DND-41 (cell line): ENCODE data around the gene CREB3L2.

Source experiments
- ATAC-seq: fragments of 200-7000 bp; cut with Tn5 transposase; 3 replicates; pipeline ENCODE4 v1.9.1; 2021; ENCODE audit warnings: low read depth; ENCODE audit not compliant: insufficient read depth
- DNase-seq: peaks from one replicate; pipeline ENCODE4 v3.0.0-alpha.2; 2020
- H2AFZ ChIP-seq: 2 replicates; pipeline ENCODE4 v1.6.0; 2012; ENCODE audit warnings: low read depth, low read length
- H3K27ac ChIP-seq: 2 replicates; pipeline ENCODE4 v1.5.1; 2012; ENCODE audit warnings: low read length, inconsistent platforms
- H3K27me3 ChIP-seq: fragments of 200-600 bp; sonication (generic); 2 replicates; pipeline ENCODE4 v1.6.0; 2012; ENCODE audit warnings: low read length, mild to moderate bottlenecking, inconsistent platforms; ENCODE audit not compliant: insufficient read depth, poor library complexity
- H3K36me3 ChIP-seq: 2 replicates; pipeline ENCODE4 v1.5.1; 2012; ENCODE audit warnings: low read length, inconsistent platforms; ENCODE audit not compliant: insufficient read depth
- H3K4me1 ChIP-seq: 2 replicates; pipeline ENCODE4 v1.5.1; 2012; ENCODE audit warnings: mild to moderate bottlenecking, low read length; ENCODE audit not compliant: insufficient read depth
- H3K4me2 ChIP-seq: 2 replicates; pipeline ENCODE4 v1.6.0; 2012; ENCODE audit warnings: mild to moderate bottlenecking, moderate library complexity, low read length, inconsistent platforms; ENCODE audit not compliant: insufficient read depth
- H3K4me3 ChIP-seq, 2 experiments: fragments of 200-600 bp in 1 of 2; shearing (Covaris generic) in 1 of 2; 2 replicates each; pipeline ENCODE4 v1.5.1; 2012 to 2016; ENCODE audit warnings: inconsistent platforms in 2 of 2, low read length in 2 of 2, mild to moderate bottlenecking in 2 of 2, low read depth in 1 of 2, moderate library complexity in 1 of 2
- H3K79me2 ChIP-seq: 2 replicates; pipeline ENCODE4 v1.6.0; 2012; ENCODE audit warnings: low read length, inconsistent platforms; ENCODE audit not compliant: insufficient read depth
- H3K9ac ChIP-seq: 2 replicates; pipeline ENCODE4 v1.6.0; 2012; ENCODE audit warnings: low read depth, mild to moderate bottlenecking, inconsistent platforms, low read length, moderate library complexity
- H3K9me3 ChIP-seq: 2 replicates; pipeline ENCODE4 v1.5.1; 2012; ENCODE audit warnings: low read length, moderate library complexity, mild to moderate bottlenecking, inconsistent platforms; ENCODE audit not compliant: insufficient read depth, severe bottlenecking
- H4K20me1 ChIP-seq: 2 replicates; pipeline ENCODE4 v1.6.0; 2012; ENCODE audit warnings: low read length; ENCODE audit not compliant: insufficient read depth
- CTCF ChIP-seq: IDR thresholded peaks from 2 replicates; pipeline ENCODE4 v1.5.1; 2012; ENCODE audit warnings: borderline replicate concordance, low read length, moderate library complexity, mild to moderate bottlenecking; ENCODE audit not compliant: poor library complexity, severe bottlenecking; ENCODE audit errors: extremely low read depth
- EZH2 ChIP-seq: IDR thresholded peaks from 3 replicates; pipeline ENCODE4 v1.6.1; 2012; ENCODE audit warnings: borderline replicate concordance, low read depth, mild to moderate bottlenecking, moderate library complexity, low read length, inconsistent platforms; ENCODE audit not compliant: severe bottlenecking

CREB3L2 gene

GRCh38 chr7:137987018-137987349, 14.9 kb downstream of the CREB3L2 start:
- Histone ChIP-seq H3K36me3 (no peaks in the 10 kb centered on the region), H3K79me2 (no peaks in the 10 kb centered on the region), H4K20me1 (no peaks in the 10 kb centered on the region), H3K9ac (no peak overlapping the region), H3K4me3 (no peak overlapping the region), H3K9me3 (peaks cover 5% of the 10 kb centered on the region), H3K27ac (no peak overlapping the region), H3K4me1 (no peaks in the 10 kb centered on the region), H3K4me2 (no peak overlapping the region), H2AFZ (no peak overlapping the region), H3K27me3 (no peaks in the 10 kb centered on the region)
- TF ChIP-seq EZH2 (no peak), CTCF (no peak)
- no peak for DNase-seq
- ATAC-seq, result no peak

- H3K9me3 ChIP-seq, result peaks cover 5% of the 10 kb centered on the region
- H3K9ac ChIP-seq, result no peak overlapping the region
- no peak overlapping the region for H3K27ac ChIP-seq
- no peaks in the 10 kb centered on the region for H3K36me3 ChIP-seq
- DNase-seq (no peak), ATAC-seq (no peak)
- H3K4me3 ChIP-seq, result no peak overlapping the region
- H3K79me2 ChIP-seq, result no peaks in the 10 kb centered on the region
- H3K4me2 ChIP-seq, result no peak overlapping the region
- no peaks in the 10 kb centered on the region for H4K20me1 ChIP-seq
- H3K27me3 ChIP-seq, result no peaks in the 10 kb centered on the region
- no peak overlapping the region for H2AFZ ChIP-seq
- TF ChIP-seq EZH2, result no peak
- no peaks in the 10 kb centered on the region for H3K4me1 ChIP-seq
Observed at GRCh38 chr7:137986252-137987017, 15.5 kb downstream of the CREB3L2 start.

GRCh38 chr7:137985897-137986251, 16.0 kb downstream of the CREB3L2 start:
- Histone ChIP-seq H3K79me2 (no peaks in the 10 kb centered on the region), H3K9ac (no peak overlapping the region), H3K4me1 (no peaks in the 10 kb centered on the region), H3K27me3 (no peaks in the 10 kb centered on the region), H2AFZ (no peak overlapping the region), H3K4me3 (no peak overlapping the region), H3K9me3 (peaks cover 5% of the 10 kb centered on the region), H4K20me1 (no peaks in the 10 kb centered on the region), H3K4me2 (no peak overlapping the region), H3K27ac (no peak overlapping the region), H3K36me3 (no peaks in the 10 kb centered on the region)
- TF ChIP-seq EZH2 (no peak), CTCF (no peak)
- ATAC-seq, result no peak
- DNase-seq, result no peak

- TF ChIP-seq EZH2, result no peak
- TF ChIP-seq CTCF, result no peak
- H3K4me3 ChIP-seq, result no peak overlapping the region
- H3K27me3 ChIP-seq, result no peaks in the 10 kb centered on the region
- no peaks in the 10 kb centered on the region for H4K20me1 ChIP-seq
- H3K27ac ChIP-seq, result no peak overlapping the region
- DNase-seq (no peak), ATAC-seq (no peak)
- H3K9me3 ChIP-seq, result peaks cover 5% of the 10 kb centered on the region
- H3K4me2 ChIP-seq, result no peak overlapping the region
- no peaks in the 10 kb centered on the region for H3K79me2 ChIP-seq
- H3K36me3 ChIP-seq, result no peaks in the 10 kb centered on the region
- H3K4me1 ChIP-seq, result no peaks in the 10 kb centered on the region
- no peak overlapping the region for H2AFZ ChIP-seq
- H3K9ac ChIP-seq, result no peak overlapping the region
Observed at GRCh38 chr7:137985253-137985896, 16.5 kb downstream of the CREB3L2 start.
